Heart left ventricle (tissue), 13 donors: ENCODE data around the gene PCDHGA3.

Experiments
- CTCF ChIP-seq, 12 donors: fragments of 200-600 bp; sonication (generic) in 4 of 12; IDR thresholded peaks; one replicate each; pipeline versions ENCODE4 v1.5.0 to v1.8.0; 2018 to 2022; ENCODE audit warnings: antibody characterized with exemption in 12 of 12, mild to moderate bottlenecking in 5 of 12
- POLR2A ChIP-seq, 2 donors: fragments of 450-650 bp; IDR thresholded peaks; one replicate each; pipeline ENCODE4 v1.6.1; 2017; ENCODE audit warnings: antibody characterized with exemption in 2 of 2, mild to moderate bottlenecking in 2 of 2, moderate library complexity in 2 of 2
- donor health status: ischemic (EF 13 %, LVEDD 7.1; RV severe dilation, severe dysfunction).
- donor health status: DM: no; HTN: yes; CAD: no.
- donor health status: DM: no; HTN: no; CAD: no.
- donor health status: ischemic (EF 25% LVEDD 6.9; RV normal size, moderate dysfunction).
- donor health status: ischemic (EF 25% LVEDD 5.7; RV mildly dilated, moderate dysfunction).
- donor health status: ischemic (EF 35%, LVEDD 5.7; RV mildly dilated, moderate dysfunction).
- donor health status: nonischemic (EF 11% LVEDD 7.7; RV severe dilation, severe dysfunction).
- donor health status: DM: yes; HTN: yes; CAD: no.
- donor health status: PGD.
- donor health status: ischemic (EF 29% LVEDD 5.4; RV normal size, mild dysfunction).
- donor health status: nonischemic (EF 23%, LVEDD 6.1; RV moderate dilation, normal function).

GRCh38 chr5:141356133-141356532 lies 12.5 kb downstream of the PCDHGA3 start:
- no peak for TF ChIP-seq CTCF (IDR thresholded peaks at IDR 0.05)
- no peak for TF ChIP-seq POLR2A (IDR thresholded peaks at IDR 0.05)
